ENCODE measurements around the gene CACNA1C.

- TF ChIP-seq POLR2AphosphoS5 (IDR thresholded peaks at IDR 0.05) = no peak
- TF ChIP-seq POLR2A (IDR thresholded peaks at IDR 0.05) = no peak
- TF ChIP-seq, protein P1, sequence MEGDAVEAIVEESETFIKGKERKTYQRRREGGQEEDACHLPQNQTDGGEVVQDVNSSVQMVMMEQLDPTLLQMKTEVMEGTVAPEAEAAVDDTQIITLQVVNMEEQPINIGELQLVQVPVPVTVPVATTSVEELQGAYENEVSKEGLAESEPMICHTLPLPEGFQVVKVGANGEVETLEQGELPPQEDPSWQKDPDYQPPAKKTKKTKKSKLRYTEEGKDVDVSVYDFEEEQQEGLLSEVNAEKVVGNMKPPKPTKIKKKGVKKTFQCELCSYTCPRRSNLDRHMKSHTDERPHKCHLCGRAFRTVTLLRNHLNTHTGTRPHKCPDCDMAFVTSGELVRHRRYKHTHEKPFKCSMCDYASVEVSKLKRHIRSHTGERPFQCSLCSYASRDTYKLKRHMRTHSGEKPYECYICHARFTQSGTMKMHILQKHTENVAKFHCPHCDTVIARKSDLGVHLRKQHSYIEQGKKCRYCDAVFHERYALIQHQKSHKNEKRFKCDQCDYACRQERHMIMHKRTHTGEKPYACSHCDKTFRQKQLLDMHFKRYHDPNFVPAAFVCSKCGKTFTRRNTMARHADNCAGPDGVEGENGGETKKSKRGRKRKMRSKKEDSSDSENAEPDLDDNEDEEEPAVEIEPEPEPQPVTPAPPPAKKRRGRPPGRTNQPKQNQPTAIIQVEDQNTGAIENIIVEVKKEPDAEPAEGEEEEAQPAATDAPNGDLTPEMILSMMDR (IDR thresholded peaks at IDR 0.05) = no peak
These were observed 86.1 kb downstream of the CACNA1C start for GRCh38 chr12:2138871-2139308.
